Inflammatory macrophage treated with lipopolysaccharide for 1 hour (primary cell): ENCODE measurements around the gene TFF1.
A peak's percentile ranks its signal among the peaks of the same experiment; 100 is the strongest.
"Not testable (repeated sequence)": the region's sequence is repeated elsewhere in the genome, so short reads cannot be mapped to it uniquely, and the experiment has no call there.

Experiments used
- DNase-seq, 2 donors: peaks; one replicate each; pipeline ENCODE4 v3.0.0-alpha.2; 2020 to 2022

Gene TFF1

GRCh38 chr21:42366292-42367010 is at the start of gene TFF1:
TSS of gene TFF1 (minus strand) at chr21:42366535. CDS start at chr21:42366495, 40 bp downstream.
- DNase-seq = no peak

DNA sequence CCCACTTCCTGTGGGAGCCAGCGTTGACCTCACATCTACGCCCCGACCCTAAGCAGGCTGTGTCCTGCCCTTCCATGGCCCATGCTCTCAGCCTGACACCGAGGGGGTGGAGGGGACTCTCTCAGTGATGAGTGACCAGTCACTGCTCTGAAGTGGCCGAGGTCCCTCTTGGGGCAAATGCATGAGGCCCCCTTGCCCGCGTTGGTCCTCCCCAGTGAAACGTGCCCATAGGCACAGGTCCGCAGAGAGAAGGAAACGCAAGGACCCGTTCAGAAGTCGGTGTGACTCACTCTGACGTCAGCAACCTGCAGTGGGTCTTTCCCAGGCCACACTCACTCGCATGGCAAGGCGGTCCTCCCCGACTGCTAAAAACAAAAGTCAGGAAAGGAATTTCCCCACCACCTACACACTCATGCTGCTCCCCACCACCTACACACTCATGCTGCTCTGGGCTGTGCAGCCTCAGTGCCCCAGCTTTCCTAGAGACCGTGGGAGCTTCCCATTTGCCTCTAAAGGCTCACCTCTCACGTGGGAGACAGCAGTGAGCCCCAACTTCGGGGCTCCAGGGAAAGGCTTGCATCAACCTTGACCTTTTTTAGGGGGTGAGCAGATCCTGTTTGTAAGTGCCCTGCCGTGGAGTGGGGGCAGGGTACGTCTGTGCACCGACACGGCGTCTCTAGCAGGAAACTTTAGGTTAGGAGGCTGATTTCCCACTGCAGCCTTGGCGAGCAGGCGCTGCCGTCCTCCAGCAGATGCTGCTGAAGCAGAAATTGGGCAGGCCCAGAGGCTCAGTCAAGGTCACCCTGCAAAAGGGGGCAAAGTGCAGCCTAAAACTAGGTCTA is 48.8 kb upstream of the TFF1 start:
- peak; percentile 81 to 96 for DNase-seq

- DNase-seq = no peak
These were observed 48.2 kb upstream of the TFF1 start for GRCh38 chr21:42414553-42414927.

- no peak for DNase-seq
These were observed 47.7 kb upstream of the TFF1 start for GRCh38 chr21:42414066-42414465.

- DNase-seq = peak in 1 of 2 donors; percentile 45
These were observed 47.2 kb upstream of the TFF1 start for GRCh38 chr21:42413500-42413899.

- DNase-seq = no peak
These were observed 46.8 kb upstream of the TFF1 start for GRCh38 chr21:42413093-42413492.

- no peak for DNase-seq
These were observed 46.2 kb upstream of the TFF1 start for GRCh38 chr21:42412636-42412933.

GRCh38 chr21:42411891-42412635 is 45.7 kb upstream of the TFF1 start:
- DNase-seq = peak in 1 of 2 donors; percentile 62

DNA sequence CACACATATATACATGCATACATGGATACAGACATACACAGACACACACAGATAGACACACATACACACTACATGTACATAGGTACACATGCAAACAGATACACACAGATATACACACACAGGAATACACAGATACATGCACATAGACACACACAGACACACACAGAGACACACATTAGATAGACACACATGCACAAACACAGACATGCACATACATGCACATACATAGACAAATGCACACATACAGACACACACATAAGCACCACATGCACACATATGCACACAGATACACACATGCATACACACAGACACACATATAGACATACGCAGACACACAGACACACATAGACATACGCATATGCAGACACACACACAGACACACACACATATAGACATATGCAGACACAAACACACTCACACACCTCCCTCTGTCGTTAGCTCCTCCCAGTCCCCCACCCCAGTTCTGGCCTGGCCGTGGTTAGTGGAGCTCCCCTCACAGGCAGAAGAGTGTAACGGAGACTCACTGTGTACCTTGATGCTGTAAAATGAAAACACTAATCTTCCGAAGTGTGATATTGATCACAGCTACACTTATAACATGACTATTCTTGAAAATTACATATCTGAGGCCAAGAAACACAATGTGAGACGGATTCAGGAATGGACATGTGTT is 45.0 kb upstream of the TFF1 start:
- DNase-seq = no peak

GRCh38 chr21:42409366-42409765 is 43.0 kb upstream of the TFF1 start:
- peak in 1 of 2 donors; percentile 42 for DNase-seq

DNA sequence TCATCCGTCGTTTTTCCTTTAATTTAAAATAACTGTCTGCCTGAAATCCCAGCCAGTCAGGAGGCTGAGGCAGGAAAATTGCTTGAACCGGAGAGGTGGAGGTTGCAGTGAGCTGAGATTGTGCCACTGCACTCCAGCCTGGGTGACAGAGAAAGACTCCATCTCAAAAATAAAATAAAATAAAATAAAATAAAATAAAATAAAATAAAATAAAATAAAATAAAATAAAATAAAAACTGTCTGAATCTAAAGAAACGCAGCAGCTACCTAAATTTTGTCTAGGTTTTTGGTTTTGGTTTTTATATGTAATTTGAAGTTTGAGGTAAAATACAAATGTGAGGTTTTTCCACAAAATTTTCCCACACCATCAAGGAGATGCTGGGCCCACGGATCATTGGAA is 42.4 kb upstream of the TFF1 start:
- not testable (repeated sequence) for DNase-seq

DNA sequence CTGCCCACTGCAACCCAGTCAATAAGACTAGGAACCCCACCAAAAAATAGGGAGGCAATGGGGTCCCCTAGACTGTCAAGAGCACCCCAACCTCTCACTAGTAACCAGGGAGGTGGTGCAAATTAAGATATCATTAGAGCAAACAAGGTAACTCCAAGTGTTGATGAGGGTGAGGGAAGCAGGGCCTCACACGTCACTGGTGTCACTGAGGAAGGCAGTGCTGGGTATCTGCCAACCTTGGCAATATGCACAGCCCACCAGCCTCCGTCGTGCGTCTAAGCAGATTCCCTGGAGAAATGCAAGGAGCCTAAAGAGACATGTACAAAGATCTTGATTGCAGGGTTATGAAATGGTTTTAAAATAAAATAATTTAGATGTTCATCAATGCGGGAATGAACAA is 41.1 kb upstream of the TFF1 start:
- no peak for DNase-seq

- no peak for DNase-seq
These were observed 40.5 kb upstream of the TFF1 start for GRCh38 chr21:42406866-42407265.

DNA sequence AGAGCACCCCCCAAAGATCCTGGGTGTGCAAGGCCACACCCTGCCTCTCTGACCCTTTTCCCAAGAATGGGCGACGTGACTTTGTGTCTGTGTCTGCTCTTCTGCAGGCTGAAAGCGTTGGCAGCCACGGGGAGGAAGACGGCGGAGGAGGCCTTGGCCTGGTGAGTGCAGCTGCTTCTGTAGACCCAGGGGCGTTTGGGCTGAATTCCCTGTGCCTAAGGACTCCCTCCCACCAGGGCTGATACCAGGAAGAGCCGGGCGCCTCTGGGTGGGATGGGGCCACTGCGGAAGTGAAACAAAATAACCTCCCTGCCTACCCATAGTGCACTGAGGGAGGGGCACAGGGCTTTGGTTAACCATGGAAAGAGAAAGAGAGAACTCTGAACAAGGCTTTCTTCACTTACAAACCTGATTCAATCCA is 39.9 kb upstream of the TFF1 start:
- peak in 1 of 2 donors; percentile 43 for DNase-seq

DNA sequence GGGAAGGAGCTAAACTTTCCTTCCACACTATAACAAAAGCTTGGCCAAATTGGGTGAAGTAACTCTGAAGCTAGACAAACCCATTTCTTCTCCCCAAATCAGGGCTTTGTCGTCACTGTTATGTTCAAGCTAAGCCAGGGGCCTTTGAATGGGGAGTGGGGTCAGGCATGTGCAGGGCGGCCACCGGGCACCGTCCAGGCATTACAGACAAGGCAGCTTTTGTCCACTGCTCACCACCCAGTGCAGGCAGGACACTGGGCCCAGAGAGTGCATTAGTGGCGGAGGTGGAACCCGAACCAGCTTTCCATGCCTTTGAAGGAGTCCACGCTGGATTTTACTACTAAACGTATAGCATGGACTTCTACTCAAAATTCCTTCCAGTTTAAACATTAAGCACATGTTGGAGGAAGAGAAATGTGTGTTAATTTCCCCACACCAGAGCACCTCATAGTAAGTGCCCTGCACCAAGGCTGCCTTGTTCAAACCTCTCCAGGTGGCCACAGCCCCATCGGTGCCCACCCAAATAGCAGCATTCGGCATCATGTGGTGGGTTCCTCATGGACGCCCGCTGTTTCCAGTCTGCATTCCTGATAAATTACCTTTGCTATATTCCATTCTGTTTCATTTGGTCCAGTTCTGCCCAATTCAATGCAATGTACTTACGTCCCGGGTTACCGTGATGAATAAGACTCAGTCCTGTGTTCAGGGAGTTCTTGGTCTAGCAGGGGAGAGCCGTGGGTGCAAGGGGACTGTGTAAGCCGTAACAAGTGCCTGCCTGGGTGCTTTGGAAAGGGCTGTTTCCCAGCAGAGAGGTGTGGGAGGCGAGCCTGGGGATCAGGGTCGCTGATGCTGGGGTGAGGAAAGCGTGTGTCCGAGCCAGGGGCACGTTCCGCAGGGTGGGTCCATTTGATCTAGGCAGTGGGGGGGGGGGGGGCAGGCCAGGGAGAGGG is 39.0 kb upstream of the TFF1 start:
- no peak for DNase-seq

DNA sequence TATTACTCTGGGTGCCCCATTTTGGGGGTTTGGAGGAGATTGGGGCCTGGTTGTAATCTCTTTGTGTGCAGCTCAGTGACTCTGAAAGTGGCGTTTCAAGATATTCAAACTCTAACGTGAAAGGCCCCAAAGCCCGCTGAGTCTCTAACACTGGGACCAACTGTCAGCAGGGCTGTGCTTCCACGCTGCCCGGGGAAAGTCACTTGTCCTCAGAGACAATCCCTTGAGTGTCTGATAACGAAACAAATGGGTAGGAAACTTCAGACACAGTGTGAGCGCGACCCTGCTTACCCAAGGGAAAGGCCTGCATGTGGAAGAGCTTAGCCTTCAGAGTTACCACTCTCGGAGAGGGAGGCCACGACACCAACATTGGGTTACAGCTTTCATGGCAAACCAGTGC is 38.2 kb upstream of the TFF1 start:
- no peak for DNase-seq

DNA sequence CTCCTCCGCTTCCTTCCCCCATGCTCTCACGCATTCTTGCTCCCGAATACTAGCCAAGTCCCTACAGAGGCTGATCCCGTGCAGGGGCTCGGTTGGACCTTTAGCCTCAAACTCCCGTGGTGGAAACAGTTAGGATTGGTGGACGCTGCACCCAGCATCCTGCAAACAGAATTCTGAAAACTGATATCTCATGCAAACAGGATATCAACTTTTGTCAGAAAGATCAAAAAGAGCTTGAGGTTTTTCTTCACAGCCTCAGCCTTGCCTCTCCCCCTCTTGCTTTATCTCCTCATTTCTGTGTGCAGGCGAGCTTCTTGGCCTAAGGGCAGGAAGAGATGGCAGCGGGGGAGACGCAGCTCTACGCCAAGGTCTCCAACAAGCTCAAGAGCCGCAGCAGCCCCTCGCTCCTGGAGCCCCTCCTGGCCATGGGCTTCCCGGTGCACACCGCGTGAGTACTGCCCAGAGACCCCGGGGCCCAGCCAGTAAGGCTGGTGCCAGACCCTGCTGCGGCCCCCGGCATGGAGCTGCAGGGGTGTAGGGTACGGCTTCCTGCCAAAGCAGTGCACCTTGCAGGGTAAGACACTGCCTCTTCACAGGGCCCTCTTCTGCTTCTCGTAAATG is 37.4 kb upstream of the TFF1 start, which contains the start of gene UBASH3A:
Gene UBASH3A (plus strand): TSS at position 292 of the 621 bp plus-strand sequence. CDS start 44 bp downstream, at position 336.
- DNase-seq = no peak

DNA sequence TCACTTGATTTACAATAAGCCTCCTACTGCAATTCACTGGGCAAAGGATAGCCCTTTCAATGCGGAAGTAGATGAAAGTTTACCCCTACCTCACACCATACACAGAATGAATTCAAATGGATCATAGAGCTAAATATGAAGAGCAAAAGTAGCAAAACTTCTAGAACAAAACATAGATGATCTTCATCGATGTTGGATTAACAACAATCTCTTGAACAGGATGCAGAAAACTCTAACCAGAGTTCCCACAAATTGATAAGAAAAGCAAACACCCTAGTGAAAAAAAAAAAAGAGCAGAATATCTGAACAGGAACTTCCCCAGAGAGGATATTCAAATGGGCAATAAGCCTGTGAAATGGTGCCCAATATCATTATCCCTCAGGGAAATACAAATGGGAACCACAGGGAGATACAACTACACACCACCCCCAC is 35.5 kb upstream of the TFF1 start:
- no peak for DNase-seq

- DNase-seq = no peak
These were observed 34.8 kb upstream of the TFF1 start for GRCh38 chr21:42401154-42401553.

DNA sequence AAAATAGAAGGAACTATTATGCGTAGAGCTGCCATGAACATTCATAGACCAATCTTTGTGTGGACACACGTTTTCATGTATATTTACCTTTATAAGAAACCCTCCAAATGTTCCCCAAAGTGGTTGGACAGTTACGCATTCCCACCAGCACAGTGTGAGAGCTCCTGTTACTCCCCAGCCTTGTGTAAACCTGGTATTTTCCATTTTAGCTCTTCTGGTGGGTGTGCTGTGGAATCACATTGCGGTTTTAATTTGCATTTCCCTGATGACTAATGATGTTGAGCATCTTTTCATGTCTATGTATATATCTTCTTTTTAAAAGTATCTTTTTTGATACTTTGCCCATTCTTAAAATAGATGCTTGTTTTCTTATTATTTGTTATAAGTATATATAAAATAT is 34.2 kb upstream of the TFF1 start:
- DNase-seq = peak in 1 of 2 donors; percentile 51

DNA sequence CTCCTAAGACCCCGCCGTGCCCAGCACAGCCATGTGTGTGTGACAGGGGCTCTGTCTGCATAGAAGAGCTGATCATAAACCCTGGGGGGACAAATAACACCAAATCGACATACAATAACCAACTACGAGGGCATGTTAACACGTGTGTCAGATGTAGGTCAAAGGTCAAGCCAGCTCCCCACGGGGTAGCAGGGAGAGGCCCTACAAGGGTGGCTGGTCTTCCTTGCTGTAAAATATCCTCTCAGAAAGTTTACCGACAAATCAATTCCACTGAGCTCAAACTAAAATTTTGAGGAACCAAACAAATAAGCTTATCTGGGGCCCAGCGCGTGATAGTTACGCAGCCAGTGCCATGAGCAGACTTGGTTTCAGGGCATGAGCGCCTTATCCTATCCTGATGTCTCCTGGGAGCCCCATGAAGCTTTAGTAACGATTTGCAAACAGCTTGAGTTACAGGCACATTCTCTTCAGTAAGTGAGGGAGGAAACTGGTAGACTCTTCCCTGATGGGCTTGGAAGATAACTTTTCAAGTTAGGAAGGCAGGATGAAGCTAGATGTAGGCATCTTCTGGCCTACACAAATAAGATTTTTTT is 32.2 kb upstream of the TFF1 start:
- no peak for DNase-seq
